ENCODE results near the gene CD8B. TPM values are rescaled to one million over a fixed set of nuclear protein-coding genes. Genes with fewer than 3 reads are reported as not detected.

The CD8B gene
- total RNA-seq, result not detected in 2 replicates

DNA sequence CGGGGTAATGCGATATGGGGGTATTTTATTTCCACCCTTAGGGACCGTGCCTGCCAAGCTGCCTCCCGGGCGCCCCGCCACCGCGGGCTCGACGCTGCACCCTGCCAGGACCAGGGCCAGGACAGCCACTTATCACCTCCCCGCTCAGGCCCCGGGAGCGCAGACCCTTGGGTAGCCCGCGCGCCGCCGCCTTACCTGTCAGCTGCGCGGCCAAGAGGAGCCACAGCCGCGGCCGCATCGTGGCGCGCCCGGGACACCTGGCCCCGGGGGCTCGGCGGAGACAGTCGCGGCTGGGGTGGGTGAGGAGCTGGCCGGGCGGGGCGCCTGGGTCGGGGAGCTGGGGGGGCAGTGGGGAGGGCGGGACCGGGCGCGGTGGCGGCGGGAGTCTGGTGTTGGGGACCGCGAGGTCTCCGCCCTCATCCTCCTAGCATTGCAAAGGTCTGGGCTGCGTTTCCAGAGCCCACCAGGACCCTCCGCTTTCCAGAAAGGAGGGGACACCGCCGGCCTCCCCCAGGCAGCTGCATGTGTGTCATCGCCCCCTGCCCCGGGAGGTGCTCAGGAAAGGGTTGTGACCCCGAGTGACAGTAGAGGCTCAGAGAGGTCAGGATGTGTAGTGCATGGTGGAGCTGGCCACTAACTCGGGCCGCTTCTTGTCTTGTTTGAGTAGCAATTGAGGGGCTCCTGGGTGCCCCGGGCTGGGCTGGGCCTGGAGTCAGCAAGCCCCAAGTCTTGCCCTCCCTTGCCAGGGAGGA, at the start of gene CD8B:
CD8B (minus strand) TSS at position 259 of the 752 bp plus-strand sequence; CDS start at position 238, 21 bp downstream.

DNA sequence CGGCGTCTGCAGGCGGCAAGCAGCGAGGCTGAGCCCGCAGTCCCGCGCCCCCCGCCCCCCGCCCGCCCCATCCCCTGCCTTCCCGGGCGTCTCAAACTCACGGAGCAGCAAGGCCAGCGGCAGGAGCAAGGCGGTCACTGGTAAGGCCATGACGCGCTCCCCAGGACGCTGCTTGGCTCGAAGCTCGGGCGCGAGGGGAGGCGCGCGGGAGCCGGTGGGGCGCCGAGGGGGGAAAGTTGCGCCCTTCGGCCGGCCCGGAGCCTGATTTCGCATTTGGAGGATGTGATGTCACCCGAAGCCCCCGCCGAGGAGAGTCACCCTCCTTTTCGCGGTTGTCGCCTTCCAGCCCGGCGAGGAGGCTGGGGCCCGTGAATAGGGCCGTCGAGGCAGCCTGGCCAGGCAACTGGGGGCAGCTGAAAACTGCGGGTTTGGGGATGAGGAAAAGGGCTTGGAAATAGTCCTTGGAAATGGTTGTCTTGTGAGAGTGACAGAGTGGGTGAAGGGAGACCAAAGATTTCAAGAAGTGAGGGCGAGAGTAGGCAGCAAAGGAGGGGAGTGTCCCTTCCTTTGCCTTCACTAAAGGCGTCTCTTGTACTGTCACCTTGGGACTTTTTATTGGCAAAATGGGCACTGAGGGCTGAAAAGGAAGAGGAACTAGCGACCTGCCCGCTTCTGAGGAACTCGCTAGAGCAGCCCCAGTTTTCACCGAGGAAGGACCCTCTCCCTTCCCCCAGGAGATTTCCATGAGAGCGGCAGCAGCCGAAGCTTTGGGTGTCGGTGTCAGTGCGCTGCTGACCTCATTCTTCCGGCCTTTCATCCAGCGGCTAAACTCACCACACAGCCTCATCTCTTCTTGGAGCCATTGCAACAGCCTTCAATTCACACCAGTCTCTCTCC, 70.8 kb downstream of the CD8B start, which contains the start of gene CD8A:
CD8A (minus strand) TSS at position 238 of the 897 bp plus-strand sequence; CDS start at position 150, 88 bp downstream.

Other genes starting within 250 kb of the CD8B start
- 22.5 and 24.0 TPM in 2 replicates for gene RNF103, start 238.0 kb downstream of the CD8B start, total RNA-seq
- gene RMND5A, start 141.6 kb downstream of the CD8B start, total RNA-seq, result 16.6 and 19.1 TPM in 2 replicates
- gene CD8A, start 71.0 kb downstream of the CD8B start, total RNA-seq, result not detected in 2 replicates
- 0.39 and 0.56 TPM in 2 replicates for gene RGPD1, start 80.2 kb upstream of the CD8B start, total RNA-seq
- gene PLGLB1, start 160.0 kb upstream of the CD8B start, total RNA-seq, result 0.25 and 2.0 TPM in 2 replicates

Data from cardiac ventricle fibroblast (primary cell).